A549 (cell line): ENCODE data around the gene HLA-E.

Experiments used
- PHF8 ChIP-seq: fragments of 200-600 bp; sonication (generic); IDR thresholded peaks from 2 replicates; pipeline ENCODE4 v1.6.1; 2016; ENCODE audit warnings: low read depth, mild to moderate bottlenecking, antibody characterized with exemption, moderate library complexity, borderline replicate concordance
- TF ChIP-seq, protein P1 (sequence below): fragments of 450-650 bp; IDR thresholded peaks from 2 replicates; pipeline ENCODE4 v1.6.1; 2014; ENCODE audit warnings: antibody characterized with exemption
- TF ChIP-seq, protein P2 (sequence below): fragments of >200 bp; sonication (Bioruptor Twin); formaldehyde crosslinking; IDR thresholded peaks from 3 replicates; pipeline ENCODE4 v1.5.1; 2016

DNA sequence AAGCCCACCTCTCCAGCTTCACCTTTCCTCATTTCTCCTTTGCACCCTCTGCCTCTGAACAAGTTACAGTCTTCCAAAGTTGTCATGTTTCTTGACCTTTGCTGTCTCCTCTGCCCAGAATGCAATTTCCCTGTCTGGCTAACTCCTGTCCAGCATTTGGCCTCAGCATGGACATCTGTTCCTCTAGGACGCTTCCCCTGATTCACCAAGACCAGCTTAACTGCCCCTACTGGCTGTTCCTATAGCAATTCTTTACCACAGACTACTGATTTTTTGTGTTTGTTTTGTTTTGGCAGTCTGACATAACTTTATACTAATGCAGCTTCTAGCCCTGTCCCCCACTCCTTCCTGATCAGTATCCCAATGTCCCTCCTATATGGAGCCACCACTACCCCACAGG lies 53.6 kb downstream of the HLA-E start:
- TF ChIP-seq PHF8 = no peak
- TF ChIP-seq, protein P1, sequence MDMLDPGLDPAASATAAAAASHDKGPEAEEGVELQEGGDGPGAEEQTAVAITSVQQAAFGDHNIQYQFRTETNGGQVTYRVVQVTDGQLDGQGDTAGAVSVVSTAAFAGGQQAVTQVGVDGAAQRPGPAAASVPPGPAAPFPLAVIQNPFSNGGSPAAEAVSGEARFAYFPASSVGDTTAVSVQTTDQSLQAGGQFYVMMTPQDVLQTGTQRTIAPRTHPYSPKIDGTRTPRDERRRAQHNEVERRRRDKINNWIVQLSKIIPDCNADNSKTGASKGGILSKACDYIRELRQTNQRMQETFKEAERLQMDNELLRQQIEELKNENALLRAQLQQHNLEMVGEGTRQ = no peak
- TF ChIP-seq, protein P2, sequence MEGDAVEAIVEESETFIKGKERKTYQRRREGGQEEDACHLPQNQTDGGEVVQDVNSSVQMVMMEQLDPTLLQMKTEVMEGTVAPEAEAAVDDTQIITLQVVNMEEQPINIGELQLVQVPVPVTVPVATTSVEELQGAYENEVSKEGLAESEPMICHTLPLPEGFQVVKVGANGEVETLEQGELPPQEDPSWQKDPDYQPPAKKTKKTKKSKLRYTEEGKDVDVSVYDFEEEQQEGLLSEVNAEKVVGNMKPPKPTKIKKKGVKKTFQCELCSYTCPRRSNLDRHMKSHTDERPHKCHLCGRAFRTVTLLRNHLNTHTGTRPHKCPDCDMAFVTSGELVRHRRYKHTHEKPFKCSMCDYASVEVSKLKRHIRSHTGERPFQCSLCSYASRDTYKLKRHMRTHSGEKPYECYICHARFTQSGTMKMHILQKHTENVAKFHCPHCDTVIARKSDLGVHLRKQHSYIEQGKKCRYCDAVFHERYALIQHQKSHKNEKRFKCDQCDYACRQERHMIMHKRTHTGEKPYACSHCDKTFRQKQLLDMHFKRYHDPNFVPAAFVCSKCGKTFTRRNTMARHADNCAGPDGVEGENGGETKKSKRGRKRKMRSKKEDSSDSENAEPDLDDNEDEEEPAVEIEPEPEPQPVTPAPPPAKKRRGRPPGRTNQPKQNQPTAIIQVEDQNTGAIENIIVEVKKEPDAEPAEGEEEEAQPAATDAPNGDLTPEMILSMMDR = no peak
